Skeletal muscle tissue (tissue), 4 donors: Measurements from ENCODE around the gene GPC2. TPM values are rescaled to one million over a fixed set of nuclear protein-coding genes. Genes with fewer than 3 reads are reported as not detected.
"Not testable (repeated sequence)": the region's sequence is repeated elsewhere in the genome, so short reads cannot be mapped to it uniquely, and the experiment has no call there.

ENCODE experiments used
- H3K27ac ChIP-seq: one replicate; pipeline ENCODE4 v1.7.0; 2013; ENCODE audit warnings: mild to moderate bottlenecking, low read depth, low read length, inconsistent platforms
- H3K27me3 ChIP-seq, 3 donors: one replicate each; pipeline ENCODE4 v1.7.0; 2013; ENCODE audit warnings: low read length in 3 of 3; ENCODE audit not compliant: control insufficient read depth in 3 of 3, insufficient read depth in 3 of 3
- H3K36me3 ChIP-seq, 3 donors: one replicate each; pipeline ENCODE4 v1.7.0; 2013; ENCODE audit warnings: low read length in 3 of 3; ENCODE audit not compliant: control insufficient read depth in 3 of 3, insufficient read depth in 3 of 3
- H3K4me1 ChIP-seq, 3 donors: one replicate each; pipeline ENCODE4 v1.7.0; 2013; ENCODE audit warnings: low read length in 3 of 3, mild to moderate bottlenecking in 3 of 3; ENCODE audit not compliant: control insufficient read depth in 3 of 3, insufficient read depth in 3 of 3
- H3K4me3 ChIP-seq, 3 donors: one replicate each; pipeline ENCODE4 v1.7.0; 2013; ENCODE audit warnings: low read length in 3 of 3
- H3K9ac ChIP-seq, 3 donors: one replicate each; pipeline ENCODE4 v1.7.0; 2013; ENCODE audit warnings: low read length in 3 of 3, mild to moderate bottlenecking in 3 of 3, moderate library complexity in 2 of 3, low read depth in 1 of 3
- H3K9me3 ChIP-seq, 3 donors: one replicate each; pipeline ENCODE4 v1.7.0; 2013; ENCODE audit warnings: low read length in 3 of 3; ENCODE audit not compliant: control insufficient read depth in 3 of 3
- total RNA-seq: library from RNA; depleted of rRNA; stranded (reverse); fragments of >200 nt; gene quantifications from one replicate; pipeline ENCODE4 v1.2.3, GENCODE V29; 2014
- donor health status: Osteomylitis.

Gene GPC2
- total RNA-seq, 1 donor from 2014 or later: 5.2 TPM

DNA sequence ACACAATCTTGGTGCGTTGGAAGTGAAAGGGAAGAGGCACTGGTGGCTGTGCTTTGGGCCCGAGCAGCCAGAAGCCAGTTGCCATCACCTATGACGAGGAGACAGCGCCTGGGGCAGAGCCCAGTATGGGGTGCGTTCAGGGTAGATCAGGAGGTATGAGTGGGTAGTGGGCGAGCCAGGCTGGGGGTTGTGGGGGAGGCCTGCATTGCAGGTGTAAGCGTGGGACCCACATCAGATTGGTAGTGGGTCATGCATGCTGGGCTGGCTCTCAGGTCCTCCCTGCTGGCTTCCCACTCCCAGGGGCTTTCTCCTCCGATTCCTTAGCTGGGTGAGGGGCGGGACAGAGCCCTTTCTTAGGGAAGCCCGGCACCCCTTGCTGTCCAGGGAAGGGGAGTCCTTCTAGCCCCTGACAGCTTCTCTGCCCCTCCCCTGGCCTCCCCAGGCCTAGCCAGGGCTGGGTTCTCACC, 42.1 kb upstream of the GPC2 start:
- Histone ChIP-seq H3K9ac (peak overlapping the region in 1 of 3 donors; percentile 45), H3K4me3 (no peak overlapping the region), H3K27me3 (no peaks in the 10 kb centered on the region), H3K9me3 (no peaks in the 10 kb centered on the region), H3K36me3 (peaks cover 29 to 34% (median 33%) of the 10 kb centered on the region in 3 donors), H3K4me1 (peaks cover 6 to 10% (median 9%) of the 10 kb centered on the region in 3 donors), H3K27ac (no peak overlapping the region)

DNA sequence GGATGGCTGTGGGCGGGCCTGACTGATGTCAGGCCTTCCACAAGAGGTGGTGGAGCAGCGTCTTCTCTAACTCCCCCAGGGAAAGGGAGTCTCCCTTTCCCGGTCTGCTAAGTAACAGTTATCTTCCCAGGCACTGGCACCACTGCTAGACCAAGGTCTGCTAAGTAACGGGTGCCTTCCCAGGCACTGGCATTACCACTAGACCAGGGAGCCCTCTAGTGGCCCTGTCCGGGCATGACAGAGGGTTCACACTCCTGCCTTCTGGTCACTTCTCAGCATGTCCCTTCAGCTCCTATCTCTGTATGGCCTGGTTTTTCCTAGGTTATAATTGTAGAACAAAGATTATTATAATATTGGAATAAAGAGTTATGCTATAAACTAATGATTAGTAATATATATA, 40.8 kb upstream of the GPC2 start:
- H3K4me3 ChIP-seq, H3K27me3 ChIP-seq, H3K27ac ChIP-seq, H3K9me3 ChIP-seq, H3K9ac ChIP-seq: not testable (repeated sequence)
- Histone ChIP-seq H3K4me1 (peaks cover 6 to 15% (median 11%) of the 10 kb centered on the region in 3 donors), H3K36me3 (peaks cover 23 to 29% (median 27%) of the 10 kb centered on the region in 3 donors)

DNA sequence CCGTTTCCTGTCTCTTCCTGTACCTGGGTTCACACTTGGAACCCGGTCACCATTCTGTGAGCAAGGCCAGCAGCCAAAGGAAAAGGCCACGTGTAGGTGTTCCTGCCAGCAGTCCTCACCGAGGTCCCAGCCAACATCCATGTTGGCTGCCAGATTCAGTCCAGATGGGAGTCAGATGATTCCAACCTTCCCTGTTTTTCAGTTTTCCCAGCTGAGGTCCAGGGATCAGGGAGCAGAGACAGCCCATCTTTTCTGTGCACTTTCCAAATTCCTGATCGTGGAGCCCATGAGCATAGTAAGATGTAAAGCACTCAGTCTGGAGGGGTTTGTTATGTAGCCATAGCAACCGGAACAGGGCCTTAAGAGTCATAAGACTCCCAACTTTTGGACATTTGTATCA, 38.7 kb upstream of the GPC2 start:
- no peak overlapping the region for H3K9ac ChIP-seq
- H3K4me3 ChIP-seq: no peak overlapping the region
- peaks cover 5 to 9% (median 7%) of the 10 kb centered on the region in 3 donors for H3K36me3 ChIP-seq
- no peak overlapping the region for H3K27ac ChIP-seq
- H3K9me3 ChIP-seq: no peaks in the 10 kb centered on the region
- peaks cover 6 to 16% (median 11%) of the 10 kb centered on the region in 3 donors for H3K4me1 ChIP-seq
- H3K27me3 ChIP-seq: no peaks in the 10 kb centered on the region

DNA sequence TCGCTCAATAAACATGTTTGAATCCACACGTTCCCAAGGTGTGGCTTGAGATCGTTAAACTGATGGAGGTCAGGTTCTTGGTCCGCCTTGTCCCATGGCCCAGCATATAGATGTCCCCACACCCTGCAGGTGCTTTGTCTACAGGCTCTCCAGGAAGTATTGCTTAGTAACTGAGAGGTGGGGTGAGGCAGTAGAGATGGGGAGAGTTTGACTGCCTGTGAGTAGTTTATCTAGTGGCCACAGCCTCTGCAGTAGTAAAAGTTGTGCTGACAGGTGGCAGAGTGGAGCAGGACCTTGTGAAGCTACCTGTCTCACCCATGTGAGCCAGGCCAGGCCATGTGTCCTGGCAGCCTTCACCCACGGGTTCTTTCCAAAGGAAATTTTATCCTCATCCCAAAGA, 37.2 kb upstream of the GPC2 start:
- H3K27me3 ChIP-seq, H3K27ac ChIP-seq, H3K4me3 ChIP-seq, H3K36me3 ChIP-seq, H3K9me3 ChIP-seq, H3K9ac ChIP-seq: not testable (repeated sequence)
- H3K4me1 ChIP-seq: peaks cover 6 to 16% (median 11%) of the 10 kb centered on the region in 3 donors

DNA sequence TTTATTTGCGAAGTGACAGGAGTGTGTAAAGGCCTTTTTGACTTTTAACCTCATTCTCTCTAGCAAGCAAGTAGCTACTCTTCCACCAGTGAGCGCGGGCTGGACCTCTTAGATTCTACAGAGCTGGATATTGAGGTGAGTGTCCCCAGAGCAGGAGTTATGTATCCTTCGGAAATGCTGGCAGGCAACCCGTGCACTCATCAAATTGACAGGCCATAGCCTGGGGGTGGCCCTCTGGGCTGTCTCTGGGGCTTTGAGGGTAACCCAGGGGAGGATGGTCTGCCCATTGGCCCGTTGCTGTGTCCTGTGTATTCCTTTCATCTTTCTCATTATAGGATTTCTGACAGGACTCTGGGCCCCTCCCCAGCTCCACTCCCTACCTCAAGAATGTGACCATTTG, 36.5 kb upstream of the GPC2 start:
- H3K27me3 ChIP-seq: no peaks in the 10 kb centered on the region
- peaks cover 6 to 16% (median 11%) of the 10 kb centered on the region in 3 donors for H3K4me1 ChIP-seq
- no peak overlapping the region for H3K9ac ChIP-seq
- no peaks in the 10 kb centered on the region for H3K9me3 ChIP-seq
- no peak overlapping the region for H3K4me3 ChIP-seq
- H3K36me3 ChIP-seq: no peaks in the 10 kb centered on the region
- no peak overlapping the region for H3K27ac ChIP-seq

DNA sequence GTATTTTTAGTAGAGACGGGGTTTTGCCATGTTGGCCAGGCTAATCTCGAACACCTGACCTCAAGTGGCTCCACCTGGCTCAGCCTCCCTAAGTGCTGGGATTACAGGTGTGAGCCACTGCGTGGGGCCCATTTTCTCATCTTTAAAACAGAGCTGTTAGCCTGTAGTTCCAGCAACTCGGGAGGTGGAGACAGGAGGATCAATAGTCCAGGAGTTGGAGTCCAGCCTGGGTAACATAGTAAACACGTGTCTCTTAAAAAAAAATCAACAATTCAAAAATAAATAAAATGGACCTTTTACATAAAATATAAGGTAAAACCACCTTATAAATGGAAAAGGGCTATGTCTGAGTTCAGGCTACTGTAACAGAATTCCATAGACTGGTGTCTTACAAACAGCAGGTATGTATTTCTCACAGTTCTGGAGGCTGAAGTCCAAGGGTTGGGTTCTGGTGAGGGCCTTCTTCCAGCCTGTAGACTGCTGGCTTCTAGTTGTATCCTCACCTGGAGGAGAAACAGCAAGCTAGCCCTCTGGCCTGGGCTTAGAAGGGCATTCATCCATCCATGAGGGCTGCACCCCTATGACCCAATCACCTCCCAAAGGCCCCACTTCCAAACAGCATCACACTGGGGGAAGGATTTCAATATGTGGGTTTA, 35.6 kb upstream of the GPC2 start:
- Histone ChIP-seq H3K9me3 (no peaks in the 10 kb centered on the region), H3K36me3 (no peaks in the 10 kb centered on the region), H3K27ac (no peak overlapping the region), H3K4me3 (no peak overlapping the region), H3K27me3 (no peaks in the 10 kb centered on the region), H3K4me1 (peaks cover 6 to 16% (median 11%) of the 10 kb centered on the region in 3 donors), H3K9ac (no peak overlapping the region)

DNA sequence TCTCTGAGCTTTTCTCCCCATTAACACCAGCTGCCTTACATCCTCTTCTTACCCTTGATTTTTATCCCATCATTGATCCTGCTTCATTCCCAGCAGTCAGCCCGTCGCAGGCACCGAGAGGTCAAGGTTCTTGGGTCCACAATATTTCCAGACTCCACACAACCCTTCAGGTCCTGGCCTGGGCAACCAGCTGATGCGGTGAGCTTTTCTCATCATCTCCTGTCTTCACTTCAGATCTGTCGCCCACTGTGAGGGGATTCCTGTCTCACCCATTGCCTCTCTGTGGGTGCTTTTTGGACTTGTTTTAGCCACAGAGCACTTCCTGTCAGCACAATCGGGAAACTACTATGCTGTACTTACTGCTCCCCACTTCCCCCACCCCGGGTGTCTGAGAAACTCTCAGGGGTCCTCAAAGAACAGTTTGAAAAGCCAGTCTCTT, 34.2 kb upstream of the GPC2 start:
- H3K27me3 ChIP-seq: no peaks in the 10 kb centered on the region
- no peak overlapping the region for H3K4me3 ChIP-seq
- H3K9me3 ChIP-seq: no peaks in the 10 kb centered on the region
- H3K4me1 ChIP-seq: peaks cover 6 to 16% (median 11%) of the 10 kb centered on the region in 3 donors
- no peak overlapping the region for H3K9ac ChIP-seq
- no peak overlapping the region for H3K27ac ChIP-seq
- H3K36me3 ChIP-seq: no peaks in the 10 kb centered on the region

DNA sequence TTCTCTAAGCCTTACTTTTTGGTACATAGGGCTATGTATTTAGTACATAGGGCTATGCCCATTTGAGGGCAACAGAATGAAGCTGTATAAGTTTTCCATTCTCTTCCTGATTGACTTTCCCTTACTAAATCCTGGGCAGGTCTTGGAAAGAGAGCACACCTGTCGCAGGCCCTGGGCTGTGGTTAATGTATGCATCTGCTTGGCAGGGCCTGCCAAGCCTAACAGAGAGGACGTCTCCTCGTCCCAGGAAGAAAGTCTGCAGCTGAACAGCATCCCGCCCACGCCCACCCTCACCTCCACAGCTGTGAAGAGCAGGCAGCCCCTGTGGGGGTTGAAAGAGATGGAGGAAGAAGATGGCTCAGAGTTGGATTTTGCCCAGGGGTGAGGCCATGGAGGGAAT, 33.6 kb upstream of the GPC2 start:
- Histone ChIP-seq H3K4me3 (no peak overlapping the region), H3K36me3 (no peaks in the 10 kb centered on the region), H3K27ac (no peak overlapping the region), H3K9me3 (no peaks in the 10 kb centered on the region), H3K9ac (no peak overlapping the region), H3K27me3 (no peaks in the 10 kb centered on the region), H3K4me1 (peaks cover 3 to 14% (median 8%) of the 10 kb centered on the region in 3 donors)

DNA sequence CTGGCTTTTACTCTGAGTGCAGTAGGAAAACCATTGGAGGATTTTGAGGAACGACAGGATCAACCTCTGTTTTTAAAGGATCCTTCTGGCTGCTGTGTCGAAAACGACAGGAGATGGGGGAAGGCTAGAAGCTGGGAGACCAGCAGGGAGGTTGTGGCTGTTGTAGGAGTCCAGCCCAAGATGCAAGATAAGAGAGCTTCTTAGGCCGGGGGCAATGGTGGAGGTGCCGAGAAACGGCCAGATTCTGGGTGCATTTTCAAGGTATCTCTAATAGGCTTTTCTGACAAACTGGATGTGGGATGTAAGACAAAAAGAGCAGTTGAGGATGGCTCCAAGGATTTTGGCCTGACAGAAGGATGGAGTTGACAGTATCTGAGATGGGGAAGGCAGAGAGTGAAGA, 32.3 kb upstream of the GPC2 start:
- Histone ChIP-seq H3K4me1 (peaks cover 0 to 8% (median 3%) of the 10 kb centered on the region in 3 donors), H3K27ac (no peak overlapping the region), H3K9ac (no peak overlapping the region), H3K4me3 (no peak overlapping the region), H3K9me3 (no peaks in the 10 kb centered on the region), H3K36me3 (peaks cover 0 to 2% (median 0%) of the 10 kb centered on the region in 3 donors), H3K27me3 (no peaks in the 10 kb centered on the region)

DNA sequence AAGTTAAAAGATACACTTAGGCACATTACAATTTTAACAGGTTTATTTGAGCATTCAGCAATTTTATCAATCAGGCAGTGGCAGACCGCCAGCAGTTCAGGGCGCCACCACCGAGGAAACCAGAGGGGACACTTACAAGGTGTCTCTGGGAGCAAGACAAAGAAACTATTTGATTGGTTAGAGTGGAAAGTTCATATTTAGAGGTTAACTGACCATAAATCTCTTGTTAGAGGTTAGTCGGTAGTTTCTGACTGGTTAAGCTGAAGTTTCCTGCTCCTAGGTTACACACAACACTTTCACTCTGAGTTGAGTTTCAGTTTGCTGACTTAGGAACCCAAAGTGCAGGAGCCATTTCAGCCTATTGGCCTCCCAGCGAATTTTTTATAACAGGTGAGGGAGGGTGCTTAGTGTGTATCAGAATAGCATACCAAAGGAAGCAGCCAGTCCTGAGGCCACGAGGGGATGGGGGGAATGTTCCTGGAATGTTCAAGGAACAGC, 31.8 kb upstream of the GPC2 start:
- no peak overlapping the region for H3K4me3 ChIP-seq
- H3K36me3 ChIP-seq: peaks cover 0 to 2% (median 0%) of the 10 kb centered on the region in 3 donors
- no peaks in the 10 kb centered on the region for H3K9me3 ChIP-seq
- no peak overlapping the region for H3K9ac ChIP-seq
- no peak overlapping the region for H3K27ac ChIP-seq
- no peaks in the 10 kb centered on the region for H3K27me3 ChIP-seq
- H3K4me1 ChIP-seq: peaks cover 0 to 8% (median 0%) of the 10 kb centered on the region in 3 donors
